NCI-H748 (cell line): Measurements from ENCODE around the gene RHBDD3.
A peak's percentile ranks its signal among the peaks of the same experiment; 100 is the strongest.

Source experiments
- DNase-seq: peaks from one replicate; lab custom pipeline; 2025; ENCODE audit not compliant: unreplicated experiment; lab: John Stamatoyannopoulos, UW

RHBDD3 gene

GRCh38 chr22:29269731-29270474 is 2.1 kb upstream of the RHBDD3 start:
- DNase-seq = no peak

DNA sequence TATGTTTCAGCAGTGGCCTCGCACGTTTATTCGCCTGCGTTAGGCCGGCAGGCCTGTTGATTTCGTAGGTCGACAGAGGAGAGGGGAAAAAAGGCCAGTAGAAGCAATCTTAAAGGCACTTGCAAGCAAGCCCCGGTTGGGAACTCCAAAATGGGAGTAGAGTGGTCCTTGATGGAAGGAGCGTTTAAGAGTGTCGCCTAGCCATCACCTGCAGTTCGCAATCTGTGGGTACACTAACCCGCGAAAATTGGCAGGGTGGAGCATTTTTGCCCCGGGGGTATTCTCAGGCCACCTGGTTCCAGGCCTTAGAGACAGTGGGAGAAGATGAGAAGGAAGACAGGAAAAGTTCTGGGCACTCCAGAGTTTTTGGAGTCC is 1.4 kb upstream of the RHBDD3 start:
- DNase-seq = peak; percentile 24

GRCh38 chr22:29268511-29269229 is 889 bp upstream of the RHBDD3 start:
- peak; percentile 55 for DNase-seq

DNA sequence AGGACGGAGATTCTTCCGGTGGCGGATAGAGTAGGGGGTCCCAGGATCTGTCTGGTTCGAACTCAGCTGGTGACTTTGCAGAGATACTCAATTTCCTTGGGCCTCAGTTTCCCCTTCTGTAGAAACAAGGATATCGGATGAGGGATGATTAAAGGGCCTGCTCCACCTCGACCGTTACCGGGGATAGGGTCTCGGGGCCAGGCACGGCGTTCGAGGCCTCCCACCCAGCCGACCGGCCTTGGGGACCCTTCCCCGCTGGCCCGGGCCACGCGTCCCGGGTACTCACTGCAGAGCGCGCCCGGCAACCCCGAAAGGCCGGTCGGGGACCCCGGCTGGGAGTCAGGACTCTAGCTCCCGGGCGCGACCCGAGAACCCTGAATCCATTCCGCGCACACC is 321 bp downstream of the RHBDD3 start:
- no peak for DNase-seq

DNA sequence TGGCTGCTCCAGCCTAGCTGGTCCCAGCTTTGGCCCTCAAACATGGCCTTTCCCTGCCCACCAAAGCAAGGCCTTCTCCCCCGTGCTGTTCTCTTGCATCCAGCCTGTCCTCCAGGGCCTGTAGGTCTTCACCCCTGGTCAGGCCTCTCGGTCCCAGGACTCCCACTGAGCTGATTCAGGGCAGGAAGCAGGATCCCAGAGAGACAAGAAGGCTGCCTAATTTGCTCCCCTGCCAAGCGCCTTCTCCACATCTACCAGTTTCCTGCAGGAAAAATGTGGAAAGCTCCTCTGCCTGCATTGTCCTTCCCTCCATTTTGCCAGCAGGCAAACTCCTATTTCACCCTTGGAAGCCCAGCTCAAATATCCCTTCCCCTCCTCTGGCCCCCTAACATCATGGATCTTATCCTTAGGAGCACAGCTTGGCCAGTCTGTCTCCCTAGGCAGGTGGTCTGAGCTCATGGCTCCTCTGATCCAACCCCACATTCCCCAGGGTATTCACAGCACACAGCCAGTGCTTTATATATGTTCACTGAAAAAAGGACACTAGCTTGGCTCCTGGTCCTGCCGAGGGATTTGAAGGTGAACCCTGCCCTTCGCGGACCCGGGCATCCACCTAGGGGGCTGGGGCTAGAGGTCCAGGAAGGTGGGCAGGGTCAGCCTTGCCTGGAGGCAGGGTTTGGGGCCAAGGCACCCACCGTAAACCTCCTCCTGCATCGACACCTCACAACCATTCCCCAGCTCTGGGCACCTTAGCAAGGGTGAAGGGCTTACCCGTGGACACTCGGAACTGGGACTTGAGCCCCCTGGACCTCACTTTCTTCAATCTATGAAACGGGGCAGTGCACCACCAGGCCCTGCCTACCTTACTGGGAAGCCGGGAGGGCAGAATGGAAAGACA is 968 bp downstream of the RHBDD3 start:
- DNase-seq = no peak

GRCh38 chr22:29265929-29266328 is 1.9 kb downstream of the RHBDD3 start:
- DNase-seq = no peak

GRCh38 chr22:29265305-29265704 is 2.5 kb downstream of the RHBDD3 start:
- DNase-seq = no peak

- no peak for DNase-seq
Measured at GRCh38 chr22:29263791-29264276, 3.9 kb downstream of the RHBDD3 start.

- DNase-seq = no peak
Measured at GRCh38 chr22:29260601-29261315, 7.0 kb downstream of the RHBDD3 start.

- no peak for DNase-seq
Measured at GRCh38 chr22:29260031-29260560, 7.7 kb downstream of the RHBDD3 start.

DNA sequence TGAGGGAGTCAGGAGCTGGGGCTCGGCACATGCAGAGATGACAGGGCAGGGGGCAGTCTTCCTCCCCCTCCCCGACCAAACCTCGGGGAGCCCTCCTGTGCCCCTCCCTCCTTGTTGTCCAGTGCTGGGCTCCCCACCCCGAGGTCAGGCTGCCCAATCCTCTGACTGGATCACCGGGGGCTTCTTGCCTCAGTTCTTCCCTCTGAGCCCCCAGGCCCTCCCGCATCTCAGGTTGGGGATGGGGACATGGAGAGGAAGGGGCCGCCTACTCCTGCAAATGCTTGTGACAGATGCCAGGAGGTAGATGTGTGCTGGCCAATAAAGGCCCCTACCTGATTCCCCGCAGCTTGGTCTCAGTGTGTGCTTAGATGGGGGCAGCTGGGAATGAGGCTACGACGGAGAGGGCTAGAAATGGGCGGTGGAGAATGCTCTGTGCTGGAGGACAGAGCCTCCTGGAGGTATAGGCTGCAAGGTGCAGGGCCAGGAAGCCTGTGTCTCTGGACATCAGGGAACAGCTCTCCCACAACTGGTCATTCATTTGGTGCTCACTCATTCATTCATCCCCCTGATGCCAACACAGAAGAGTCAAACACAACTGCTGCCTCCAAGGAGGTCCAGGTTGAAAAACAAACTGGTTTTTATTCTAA is 8.4 kb downstream of the RHBDD3 start:
- no peak for DNase-seq

GRCh38 chr22:29258407-29259252 is 9.2 kb downstream of the RHBDD3 start:
- no peak for DNase-seq

DNA sequence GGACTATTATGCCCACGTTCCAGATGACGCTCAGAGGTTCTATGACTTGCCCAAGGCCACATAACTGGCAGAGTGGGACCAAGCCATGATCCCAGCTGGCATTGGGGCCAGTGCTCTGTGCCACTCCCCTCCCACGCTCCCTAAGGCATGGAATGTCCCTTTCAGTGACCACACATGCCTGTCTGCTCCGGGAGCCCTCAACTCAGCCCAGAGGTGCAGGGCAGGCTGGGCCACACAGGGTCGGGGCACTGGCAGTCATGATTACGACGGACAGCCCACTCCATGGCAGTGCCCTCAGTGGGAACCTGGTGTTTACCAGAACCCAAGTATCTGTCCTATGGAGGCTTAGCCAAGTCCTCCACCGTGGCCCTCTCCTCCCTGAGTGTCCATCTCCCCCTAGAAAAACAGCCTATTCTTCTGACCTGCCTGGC is 10.0 kb downstream of the RHBDD3 start:
- DNase-seq = no peak

DNA sequence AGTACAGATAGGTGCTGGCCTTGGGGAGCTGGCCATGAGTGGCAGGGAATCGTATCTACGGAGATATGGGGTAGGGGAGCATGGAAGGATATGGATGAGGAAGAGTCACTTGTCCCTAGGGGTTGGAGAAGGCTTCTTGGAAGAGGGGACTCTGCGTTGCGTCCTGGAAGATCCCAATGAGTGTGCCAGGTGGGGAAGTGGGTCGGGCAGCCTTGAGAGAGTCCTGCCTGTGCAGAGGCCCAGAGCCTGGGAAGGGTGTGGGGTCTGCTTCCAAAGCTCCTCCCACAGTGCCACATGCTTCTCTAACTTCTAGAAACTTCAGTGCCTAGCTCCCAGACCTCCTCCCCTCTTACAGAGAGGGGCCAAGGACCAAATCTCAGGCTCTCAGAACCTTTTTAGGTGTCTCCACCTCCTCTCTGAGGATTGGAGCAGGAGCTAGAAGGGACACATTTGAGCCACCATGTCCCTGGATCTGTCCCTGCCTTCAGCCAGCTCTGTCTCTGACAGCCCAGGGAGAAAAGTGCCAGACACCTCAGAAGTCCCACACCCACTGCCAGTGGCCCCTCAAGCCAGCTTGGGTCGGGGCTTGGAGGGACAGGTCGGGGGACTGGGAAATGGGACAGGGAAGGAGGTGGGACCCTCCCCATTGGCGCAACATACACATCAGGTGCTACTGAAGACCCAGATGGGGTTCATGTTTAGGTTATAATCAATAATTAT is 11.0 kb downstream of the RHBDD3 start:
- no peak for DNase-seq

DNA sequence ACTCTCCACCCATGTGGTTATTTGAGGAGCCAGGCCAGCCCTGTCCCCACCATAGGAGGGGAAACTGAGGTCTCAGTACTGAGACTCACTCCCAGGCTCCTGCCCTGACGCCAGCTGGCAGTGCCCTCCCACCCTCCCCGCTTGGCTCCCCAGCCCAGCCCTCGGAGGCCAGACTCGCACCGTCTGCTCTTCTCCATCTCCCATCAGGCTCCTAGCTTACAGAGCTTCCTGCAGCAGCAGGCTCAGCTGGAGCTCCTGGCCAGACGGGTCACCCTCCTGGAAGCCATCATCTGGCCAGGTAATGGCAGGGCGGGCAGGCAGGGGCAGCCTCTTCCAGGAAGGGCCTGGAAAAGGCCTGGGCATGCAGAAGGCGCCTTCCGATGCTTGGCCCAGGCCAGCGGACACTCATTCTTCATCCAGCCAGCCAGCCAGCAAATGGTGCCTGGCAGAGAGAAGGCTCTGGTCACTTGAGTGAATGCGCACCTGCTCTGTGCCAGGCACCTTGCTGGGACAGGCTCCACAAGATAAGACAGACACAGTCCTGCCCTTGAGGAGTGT is 12.6 kb downstream of the RHBDD3 start:
- DNase-seq = no peak

- DNase-seq = no peak
Measured at GRCh38 chr22:29254286-29254660, 13.5 kb downstream of the RHBDD3 start.

DNA sequence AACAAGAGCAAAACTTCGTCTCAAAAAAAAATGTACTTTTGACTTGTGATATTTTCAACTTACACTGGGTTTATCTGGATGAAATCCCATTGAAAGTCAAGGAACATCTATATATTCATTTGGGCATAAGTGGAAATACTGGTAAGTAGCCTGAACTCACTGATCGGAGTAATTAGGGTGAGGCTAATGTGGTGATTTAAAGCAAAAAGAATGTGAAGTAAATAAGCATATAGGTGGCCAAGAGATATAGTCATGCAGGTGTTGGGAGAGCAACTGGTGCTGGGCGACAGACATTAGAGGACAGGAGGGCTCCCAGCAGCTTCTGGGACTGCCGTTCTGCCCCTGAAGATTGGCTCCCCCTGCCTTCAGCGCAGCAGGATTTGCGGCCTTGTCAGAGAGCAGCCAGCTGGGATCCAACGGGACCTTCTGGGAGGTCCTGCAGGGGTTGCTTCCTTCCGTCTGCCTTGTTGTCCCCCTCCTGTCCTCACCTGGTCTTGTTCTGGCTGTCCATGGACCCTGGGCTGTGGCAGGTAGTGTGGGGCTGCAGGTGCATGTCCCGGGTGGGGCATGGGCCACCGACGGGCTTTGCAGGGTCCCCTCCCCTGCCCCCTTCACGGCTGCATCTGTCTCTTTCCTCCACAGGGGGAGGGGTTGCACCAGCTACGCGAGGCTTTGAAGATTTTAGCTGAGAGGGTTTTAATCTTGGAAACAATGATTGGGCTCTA is 14.1 kb downstream of the RHBDD3 start:
- DNase-seq = no peak
